Raji (cell line): ENCODE measurements around the gene BDKRB1.

Source experiments
- POLR2A ChIP-seq: IDR thresholded peaks from 2 replicates; pipeline ENCODE4 v1.6.1; 2011; ENCODE audit warnings: low read depth, low read length, control low read depth; ENCODE audit not compliant: insufficient read depth

BDKRB1 gene

DNA sequence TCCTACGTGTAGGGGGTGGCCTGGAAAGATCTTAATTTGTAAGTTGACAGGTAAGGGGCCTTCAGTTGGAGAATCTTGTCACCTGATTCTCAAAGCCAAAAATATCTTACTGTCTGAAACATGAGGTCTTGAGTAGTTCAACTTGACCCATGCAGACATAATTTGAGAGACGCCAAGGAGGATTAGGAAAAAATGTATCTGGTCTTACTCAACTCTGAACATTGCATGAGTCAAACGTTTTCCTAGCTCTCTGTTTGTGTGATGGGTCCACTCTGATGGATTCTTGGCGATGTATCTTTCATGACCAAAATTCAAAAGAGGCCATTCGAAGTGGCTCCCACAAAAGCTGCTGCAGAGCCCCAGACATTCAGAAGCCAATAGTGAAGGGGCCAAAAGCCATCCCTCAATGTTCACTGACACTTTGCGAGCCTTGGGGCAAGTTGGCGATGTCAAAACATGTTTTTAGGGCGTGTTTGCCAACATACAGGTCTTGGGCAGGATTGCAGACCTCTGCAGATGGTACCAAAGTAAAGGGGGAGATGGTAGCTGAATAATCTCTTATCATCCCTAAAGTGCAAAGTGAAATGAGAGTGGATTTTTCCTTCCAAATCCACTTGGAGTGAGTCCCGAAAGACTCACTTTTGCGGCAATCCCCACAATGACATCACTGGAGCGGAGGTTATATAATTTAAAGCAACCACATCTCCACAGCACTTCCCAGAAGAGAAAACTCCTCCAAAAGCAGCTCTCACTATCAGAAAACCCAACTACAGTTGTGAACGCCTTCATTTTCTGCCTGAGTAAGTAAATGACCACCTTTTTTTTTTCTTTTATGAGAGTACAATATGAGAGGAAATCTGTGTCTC lies at the start of gene BDKRB1:
BDKRB1 (plus strand) TSS at position 710 of the 866 bp plus-strand sequence. CDS start 7,473 bp downstream, outside the sequence.
- no peak for TF ChIP-seq POLR2A

DNA sequence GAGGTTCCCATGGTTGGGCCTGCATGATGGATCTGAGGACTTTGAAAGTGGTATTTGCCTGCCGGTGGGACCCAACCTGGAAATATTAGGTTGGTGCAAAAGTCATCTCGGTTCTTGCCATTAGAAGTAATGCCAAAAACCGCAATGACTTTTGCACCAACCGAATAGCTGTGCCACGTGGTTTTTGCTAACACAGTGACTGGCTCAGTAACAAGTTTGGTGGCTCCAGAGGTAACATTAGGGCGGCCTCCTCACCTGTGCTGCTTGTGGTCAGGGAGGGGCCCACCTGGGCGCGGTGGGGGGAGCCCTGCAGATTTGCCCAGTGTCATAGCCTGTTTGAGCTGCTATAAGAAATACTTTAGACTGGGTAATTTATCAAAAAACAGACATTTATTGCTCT lies 49.5 kb upstream of the BDKRB1 start:
- TF ChIP-seq POLR2A = no peak

- TF ChIP-seq POLR2A = no peak
Observed at GRCh38 chr14:96207686-96208085, 48.3 kb upstream of the BDKRB1 start.

- no peak for TF ChIP-seq POLR2A
Observed at GRCh38 chr14:96208739-96209138, 47.3 kb upstream of the BDKRB1 start.

DNA sequence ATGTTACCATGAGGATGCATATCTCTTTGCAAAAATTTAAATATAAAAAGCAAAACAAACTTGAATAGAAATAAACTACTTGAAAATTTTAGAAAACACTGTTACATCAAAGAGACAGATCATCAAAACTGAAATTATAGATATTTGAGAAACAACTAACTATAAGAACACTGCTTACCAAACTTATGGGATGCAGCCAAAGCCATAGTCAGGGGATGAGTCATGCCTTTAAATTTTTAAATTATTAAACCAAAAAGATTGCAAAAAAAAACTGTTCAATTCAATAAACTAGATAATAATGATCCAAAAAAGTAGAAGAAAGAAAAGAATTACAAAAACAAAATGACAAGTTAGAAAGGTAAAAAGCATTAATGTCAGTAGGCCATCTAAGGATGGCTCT lies 43.9 kb upstream of the BDKRB1 start:
- TF ChIP-seq POLR2A = no peak

- no peak for TF ChIP-seq POLR2A
Observed at GRCh38 chr14:96212896-96213295, 43.1 kb upstream of the BDKRB1 start.

- no peak for TF ChIP-seq POLR2A
Observed at GRCh38 chr14:96213871-96214465, 42.0 kb upstream of the BDKRB1 start.

DNA sequence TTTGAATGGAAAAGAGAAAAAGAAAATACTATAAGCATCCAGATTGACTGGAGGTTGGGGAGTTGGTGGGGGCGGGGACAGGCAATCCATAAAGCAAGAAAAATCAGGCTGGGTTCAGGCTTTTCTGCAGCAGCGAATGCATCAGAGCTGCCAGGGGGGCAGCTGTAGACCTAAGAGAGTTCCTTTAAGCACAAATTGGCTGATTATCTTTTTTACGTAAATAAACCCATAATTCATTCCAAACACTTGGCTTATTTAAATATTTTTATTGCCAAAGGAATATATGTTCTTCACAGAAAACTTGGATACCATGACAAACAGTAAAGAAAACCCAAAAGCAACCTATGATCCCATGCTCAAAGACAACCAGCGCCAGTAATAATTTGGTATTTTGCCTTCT lies 41.2 kb upstream of the BDKRB1 start:
- TF ChIP-seq POLR2A = no peak

DNA sequence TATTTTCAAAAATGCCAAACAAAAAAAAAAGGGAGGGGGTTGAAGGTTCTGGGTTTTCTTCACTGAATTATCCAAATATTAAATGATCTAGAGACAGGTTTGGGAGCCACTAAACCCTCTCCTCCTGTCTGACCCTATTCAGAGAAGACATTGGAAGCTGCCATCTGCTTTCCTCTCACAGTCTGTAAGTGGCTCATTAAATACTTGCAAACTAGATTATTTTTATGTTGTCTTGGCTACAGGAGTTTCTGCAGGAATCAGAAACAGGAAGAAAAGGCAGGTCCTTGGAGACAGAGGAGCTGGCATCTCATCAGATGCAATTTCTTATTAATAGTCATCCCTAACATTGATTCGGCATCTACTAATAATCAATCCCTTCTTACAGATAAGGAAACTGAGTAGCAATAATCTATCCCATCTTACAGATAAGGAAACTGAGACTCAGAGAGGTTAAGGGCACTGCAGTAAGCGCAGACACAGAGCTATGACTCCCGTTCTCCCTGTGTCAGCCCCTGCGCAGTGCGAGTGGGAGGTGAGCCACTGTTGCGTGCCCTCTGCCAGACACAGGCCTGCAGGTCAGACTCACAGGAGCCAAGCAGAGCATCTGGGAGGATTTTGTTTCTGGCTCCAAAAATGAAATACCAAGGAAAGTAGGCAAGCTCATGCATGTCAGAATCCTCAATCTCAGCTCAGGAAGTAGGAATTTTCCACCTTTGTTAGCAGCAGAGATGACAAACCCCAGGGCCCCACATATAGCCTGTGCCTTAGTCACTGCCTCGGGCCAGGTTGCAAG lies 40.4 kb upstream of the BDKRB1 start:
- TF ChIP-seq POLR2A = no peak

DNA sequence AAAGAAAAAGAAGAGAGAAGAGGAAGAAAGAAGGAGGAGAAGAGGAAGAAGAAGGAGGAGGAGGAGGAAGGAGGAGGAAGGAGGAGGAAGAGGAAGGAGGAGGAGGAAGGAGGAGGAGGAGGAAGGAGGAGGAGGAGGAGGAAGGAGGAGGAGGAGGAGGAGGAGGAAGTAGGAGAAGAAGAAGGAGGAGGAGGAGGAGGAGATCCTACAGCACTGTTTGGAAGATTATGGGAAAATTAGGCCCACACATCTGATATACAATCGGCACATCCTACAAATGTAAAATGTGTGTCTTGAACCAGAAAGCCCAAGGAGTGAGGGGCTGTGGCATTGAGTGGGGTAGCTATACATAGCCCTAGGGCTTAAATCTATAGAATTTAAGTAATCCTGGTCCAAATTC lies 39.4 kb upstream of the BDKRB1 start:
- TF ChIP-seq POLR2A = no peak

DNA sequence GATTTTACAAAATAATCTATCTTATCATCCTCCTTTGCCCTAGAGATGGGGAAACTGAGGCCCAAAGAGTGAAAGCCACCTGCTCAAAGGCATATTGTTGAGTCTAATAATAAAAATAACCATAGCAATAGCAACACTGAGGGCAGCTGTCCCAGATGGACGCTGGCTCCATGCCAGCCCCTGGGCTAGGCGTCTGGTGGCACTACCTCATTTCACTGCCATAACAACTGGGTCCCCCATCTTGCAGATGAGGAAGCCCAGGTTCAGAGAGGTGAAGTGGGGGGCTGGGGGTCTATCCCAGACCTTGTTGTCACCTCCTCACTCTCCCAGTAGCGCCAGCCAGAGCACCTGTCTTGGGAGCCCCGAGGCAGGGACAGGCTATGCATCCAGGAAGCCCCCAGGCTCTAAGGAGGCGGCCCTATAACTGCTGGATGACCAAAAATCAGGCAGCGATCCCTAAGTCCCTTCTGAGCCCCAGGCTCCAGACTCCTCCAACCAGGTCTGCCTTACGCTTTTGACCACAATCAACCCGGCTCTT lies 38.6 kb upstream of the BDKRB1 start:
- TF ChIP-seq POLR2A = no peak

DNA sequence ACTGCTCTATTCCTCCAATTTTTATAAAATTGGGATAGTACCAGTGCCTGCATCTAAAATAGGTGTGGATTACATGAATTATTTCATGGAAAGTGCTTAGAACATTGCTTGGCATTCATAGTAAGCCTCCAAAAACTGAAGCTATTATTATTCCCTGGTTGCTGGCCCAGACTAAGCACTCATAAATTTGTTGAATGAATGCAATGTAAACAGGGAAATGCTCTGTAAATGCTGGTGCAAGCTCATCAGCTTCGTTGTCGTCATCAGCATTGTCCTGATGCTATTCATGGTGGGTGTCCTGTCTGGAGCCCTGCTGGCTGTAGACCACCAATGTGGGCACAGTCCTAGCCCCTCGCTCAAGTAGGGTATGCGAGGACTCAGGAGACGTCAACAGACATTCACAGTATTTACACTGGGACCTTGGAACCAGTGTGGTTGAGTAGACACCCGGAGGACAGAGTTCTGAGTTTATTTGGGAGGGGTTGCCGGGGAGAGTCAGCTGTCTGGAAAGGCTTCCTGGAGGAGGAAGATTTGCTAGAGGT lies 34.8 kb upstream of the BDKRB1 start:
- no peak for TF ChIP-seq POLR2A

- TF ChIP-seq POLR2A = no peak
Observed at GRCh38 chr14:96221841-96222240, 34.2 kb upstream of the BDKRB1 start.

GRCh38 chr14:96224480-96225096 lies 31.4 kb upstream of the BDKRB1 start:
- no peak for TF ChIP-seq POLR2A

GRCh38 chr14:96225213-96225612 lies 30.8 kb upstream of the BDKRB1 start:
- TF ChIP-seq POLR2A = no peak
